Activated naive CD4-positive, alpha-beta T cell treated with anti-CD3 and anti-CD28 coated beads for 36 hours (primary cell): ENCODE data around the gene SEPTIN2. TPM values are rescaled to one million over a fixed set of nuclear protein-coding genes. Genes with fewer than 3 reads are reported as not detected.
"Not testable (repeated sequence)": the region's sequence is repeated elsewhere in the genome, so short reads cannot be mapped to it uniquely, and the experiment has no call there.

Source experiments
- CTCF ChIA-PET: fragments of 350-600 bp; sonication (Branson Sonifier 250); formaldehyde crosslinking; loops from one replicate; lab custom pipeline; 2021; ENCODE audit warnings: antibody characterized with exemption; lab: Charles Lee
- DNase-seq: peaks from one replicate; pipeline ENCODE4 v3.0.0-alpha.2; 2020
- H3K27ac Mint-ChIP-seq: one replicate; pipeline ENCODE4 v1.8.0; 2021; ENCODE audit warnings: mild to moderate bottlenecking, mixed read lengths
- H3K27me3 Mint-ChIP-seq: one replicate; pipeline ENCODE4 v1.8.0; 2021; ENCODE audit warnings: low read depth, mixed read lengths
- H3K36me3 Mint-ChIP-seq: one replicate; pipeline ENCODE4 v1.8.0; 2021; ENCODE audit warnings: low read depth, mixed read lengths
- H3K4me1 Mint-ChIP-seq: one replicate; pipeline ENCODE4 v1.8.0; 2021; ENCODE audit warnings: low read depth, mixed read lengths
- H3K4me3 Mint-ChIP-seq: one replicate; pipeline ENCODE4 v1.8.0; 2021; ENCODE audit warnings: mild to moderate bottlenecking, moderate library complexity, mixed read lengths
- H3K9me3 Mint-ChIP-seq: one replicate; pipeline ENCODE4 v1.8.0; 2021; ENCODE audit warnings: mixed read lengths
- intact Hi-C: fragments of 100-400 bp; cut with micrococcal nuclease; formaldehyde crosslinking; loops from one replicate; pipeline ENCODE4 v1.15.1; 2023
- total RNA-seq, 2 experiments: library from RNA; stranded (reverse); gene quantifications; one replicate each; pipeline ENCODE4 v1.2.3, GENCODE V29; 2021

The SEPTIN2 gene
- total RNA-seq, 2 experiments from 2014 or later: 216 to 227 TPM

GRCh38 chr2:241291153-241291552, 24.6 kb upstream of the SEPTIN2 start:
- CTCF ChIA-PET: interaction anchor here (1.0 kb wide), 1 partner anchor 11 kb away, joined by 6 read pairs; no protein-coding TSS in a partner anchor
- Mint-ChIP-seq H3K4me3 (no peak overlapping the region), H3K9me3 (no peaks in the 10 kb centered on the region), H3K36me3 (no peaks in the 10 kb centered on the region), H3K4me1 (peaks cover 53% of the 10 kb centered on the region), H3K27me3 (no peaks in the 10 kb centered on the region), H3K27ac (no peak overlapping the region)
- intact Hi-C loops: no loop called here
- DNase-seq: no peak

- no peaks in the 10 kb centered on the region for H3K9me3 Mint-ChIP-seq
- no peaks in the 10 kb centered on the region for H3K36me3 Mint-ChIP-seq
- CTCF ChIA-PET: interaction anchor here (0.6 to 1.0 kb wide), 2 partner anchors 12 to 240 kb away, joined by 3 to 6 read pairs; no protein-coding TSS in a partner anchor
- intact Hi-C loops: no loop called here
- no peak for DNase-seq
- peaks cover 52% of the 10 kb centered on the region for H3K4me1 Mint-ChIP-seq
- no peaks in the 10 kb centered on the region for H3K27me3 Mint-ChIP-seq
- no peak overlapping the region for H3K4me3 Mint-ChIP-seq
- H3K27ac Mint-ChIP-seq: no peak overlapping the region
Measured at GRCh38 chr2:241291977-241292376, 23.7 kb upstream of the SEPTIN2 start.

- DNase-seq, intact Hi-C loops, H3K36me3 Mint-ChIP-seq, H3K27me3 Mint-ChIP-seq, H3K9me3 Mint-ChIP-seq, H3K27ac Mint-ChIP-seq, H3K4me3 Mint-ChIP-seq: not testable (repeated sequence)
- CTCF ChIA-PET: interaction anchor here (0.6 to 1.0 kb wide), 3 partner anchors 18 to 566 kb away, joined by 3 to 4 read pairs (median 3); no protein-coding TSS in a partner anchor
- peaks cover 58% of the 10 kb centered on the region for H3K4me1 Mint-ChIP-seq
Measured at GRCh38 chr2:241293378-241293797, 22.3 kb upstream of the SEPTIN2 start.

- Mint-ChIP-seq H3K4me3 (no peak overlapping the region), H3K9me3 (no peaks in the 10 kb centered on the region), H3K36me3 (peaks cover 6% of the 10 kb centered on the region), H3K27me3 (no peaks in the 10 kb centered on the region), H3K4me1 (peaks cover 59% of the 10 kb centered on the region), H3K27ac (no peak overlapping the region)
- DNase-seq: no peak
- intact Hi-C loops: no loop called here
- CTCF ChIA-PET: no interaction called here
Measured at GRCh38 chr2:241295326-241296095, 20.2 kb upstream of the SEPTIN2 start.

- DNase-seq: no peak
- Mint-ChIP-seq H3K27me3 (no peaks in the 10 kb centered on the region), H3K27ac (no peak overlapping the region), H3K4me3 (no peak overlapping the region), H3K9me3 (no peaks in the 10 kb centered on the region), H3K4me1 (peaks cover 51% of the 10 kb centered on the region), H3K36me3 (peaks cover 6% of the 10 kb centered on the region)
- CTCF ChIA-PET: no interaction called here
- intact Hi-C loops: no loop called here
Measured at GRCh38 chr2:241296767-241297166, 19.0 kb upstream of the SEPTIN2 start.

- CTCF ChIA-PET: interaction anchor here (1.0 to 1.1 kb wide), 2 partner anchors 11 to 15 kb away, joined by 3 read pairs; no protein-coding TSS in a partner anchor
- no peak overlapping the region for H3K4me3 Mint-ChIP-seq
Measured at GRCh38 chr2:241298673-241299072, 17.1 kb upstream of the SEPTIN2 start.

GRCh38 chr2:241300000-241300399, 15.7 kb upstream of the SEPTIN2 start:
- Mint-ChIP-seq H3K9me3 (no peaks in the 10 kb centered on the region), H3K4me3 (no peak overlapping the region), H3K36me3 (peaks cover 6% of the 10 kb centered on the region), H3K27me3 (no peaks in the 10 kb centered on the region), H3K4me1 (peaks cover 50% of the 10 kb centered on the region), H3K27ac (no peak overlapping the region)
- DNase-seq: peak; percentile 65
- CTCF ChIA-PET: no interaction called here
- intact Hi-C loops: loop anchor here (1.0 to 2.0 kb wide), 2 partner anchors 29 to 222 kb away; no protein-coding TSS in a partner anchor

More at GRCh38 chr2:241298673-241299072, 17.1 kb upstream of the SEPTIN2 start:
- no peaks in the 10 kb centered on the region for H3K27me3 Mint-ChIP-seq
- intact Hi-C loops: no loop called here
- peaks cover 49% of the 10 kb centered on the region for H3K4me1 Mint-ChIP-seq
- H3K27ac Mint-ChIP-seq: peak overlapping the region; percentile 4
- peaks cover 6% of the 10 kb centered on the region for H3K36me3 Mint-ChIP-seq
- no peaks in the 10 kb centered on the region for H3K9me3 Mint-ChIP-seq
- no peak for DNase-seq

GRCh38 chr2:241302083-241302482, 13.6 kb upstream of the SEPTIN2 start:
- H3K4me3 Mint-ChIP-seq: no peak overlapping the region
- intact Hi-C loops: no loop called here
- CTCF ChIA-PET: interaction anchor here (0.6 to 1.0 kb wide), 2 partner anchors 18 to 678 kb away, joined by 3 to 4 read pairs; no protein-coding TSS in a partner anchor
- peaks cover 50% of the 10 kb centered on the region for H3K4me1 Mint-ChIP-seq
- H3K36me3 Mint-ChIP-seq: peaks cover 6% of the 10 kb centered on the region
- no peak overlapping the region for H3K27ac Mint-ChIP-seq
- DNase-seq: no peak
- no peaks in the 10 kb centered on the region for H3K27me3 Mint-ChIP-seq
- H3K9me3 Mint-ChIP-seq: no peaks in the 10 kb centered on the region

GRCh38 chr2:241302759-241303651, 12.7 kb upstream of the SEPTIN2 start:
- CTCF ChIA-PET: interaction anchor here (0.8 to 1.0 kb wide), 2 partner anchors 13 to 19 kb away, joined by 3 to 4 read pairs; no protein-coding TSS in a partner anchor
- H3K4me3 Mint-ChIP-seq: no peak overlapping the region
- peaks cover 51% of the 10 kb centered on the region for H3K4me1 Mint-ChIP-seq

GRCh38 chr2:241304039-241304670, 11.6 kb upstream of the SEPTIN2 start:
- Mint-ChIP-seq H3K4me1 (peaks cover 52% of the 10 kb centered on the region), H3K27me3 (no peaks in the 10 kb centered on the region), H3K27ac (no peak overlapping the region), H3K9me3 (no peaks in the 10 kb centered on the region), H3K4me3 (no peak overlapping the region), H3K36me3 (no peaks in the 10 kb centered on the region)
- CTCF ChIA-PET: no interaction called here
- DNase-seq: no peak
- intact Hi-C loops: no loop called here

More at GRCh38 chr2:241302759-241303651, 12.7 kb upstream of the SEPTIN2 start:
- Mint-ChIP-seq H3K36me3 (peaks cover 2% of the 10 kb centered on the region), H3K27me3 (no peaks in the 10 kb centered on the region), H3K27ac (no peak overlapping the region), H3K9me3 (no peaks in the 10 kb centered on the region)
- intact Hi-C loops: no loop called here
- DNase-seq: no peak

GRCh38 chr2:241307055-241307454, 8.7 kb upstream of the SEPTIN2 start:
- Mint-ChIP-seq H3K27me3 (no peaks in the 10 kb centered on the region), H3K9me3 (no peaks in the 10 kb centered on the region), H3K27ac (no peak overlapping the region), H3K4me1 (peaks cover 65% of the 10 kb centered on the region), H3K4me3 (no peak overlapping the region), H3K36me3 (no peaks in the 10 kb centered on the region)
- no peak for DNase-seq
- CTCF ChIA-PET: no interaction called here
- intact Hi-C loops: no loop called here

- Mint-ChIP-seq H3K36me3 (no peaks in the 10 kb centered on the region), H3K27me3 (no peaks in the 10 kb centered on the region), H3K9me3 (no peaks in the 10 kb centered on the region), H3K27ac (no peak overlapping the region), H3K4me3 (no peak overlapping the region), H3K4me1 (peaks cover 69% of the 10 kb centered on the region)
- DNase-seq: no peak
- CTCF ChIA-PET: no interaction called here
- intact Hi-C loops: no loop called here
Measured at GRCh38 chr2:241308267-241308666, 7.5 kb upstream of the SEPTIN2 start.
